COLO668 (cell line): ENCODE results near the gene COL8A2.

Source experiments
- DNase-seq: peaks from one replicate; lab custom pipeline; 2025; ENCODE audit not compliant: unreplicated experiment; lab: John Stamatoyannopoulos, UW

Gene COL8A2

DNA sequence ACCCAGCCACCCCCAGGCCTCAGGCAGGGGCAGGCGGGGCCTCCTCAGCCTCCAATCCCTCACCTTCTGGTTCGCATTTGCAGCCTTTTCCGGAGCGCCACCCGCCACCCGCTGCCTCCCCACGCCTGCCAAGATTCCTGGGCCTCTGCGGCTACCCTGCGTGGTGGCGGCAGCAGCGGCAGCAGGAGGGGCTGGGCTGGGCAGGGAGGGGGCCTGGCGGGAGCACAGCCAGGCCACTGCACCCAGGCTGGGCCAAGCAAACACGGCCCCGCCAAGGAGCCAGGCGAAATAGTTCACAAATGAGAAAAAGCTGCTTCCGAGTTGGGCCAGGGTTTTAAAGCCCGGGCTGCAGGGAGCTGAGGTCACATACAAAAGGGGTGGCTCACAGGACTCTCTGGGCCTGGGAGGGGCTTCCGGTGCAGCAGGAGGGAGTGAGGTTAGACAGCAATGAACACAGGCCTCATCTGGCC lies 9.8 kb downstream of the COL8A2 start:
- DNase-seq: no peak

DNA sequence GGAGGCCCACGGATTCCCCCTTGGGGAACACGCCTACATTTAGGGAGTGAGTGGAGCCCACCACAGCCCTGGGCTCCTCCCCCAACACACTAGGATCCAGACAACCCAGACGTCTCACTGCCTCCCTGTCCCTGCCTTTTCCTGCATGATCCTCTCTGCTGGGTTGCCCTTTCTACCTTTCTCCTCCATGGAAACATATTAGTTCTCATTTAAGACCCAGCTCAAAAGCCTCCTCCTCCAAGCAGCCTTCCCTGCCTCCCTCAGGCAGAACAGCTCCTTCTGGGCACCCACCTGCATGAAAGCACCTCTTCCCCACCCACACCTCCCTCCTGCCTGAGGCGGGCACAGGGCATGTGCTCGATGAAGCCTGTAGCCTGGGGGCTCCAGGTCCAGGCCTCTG lies 10.7 kb downstream of the COL8A2 start:
- no peak for DNase-seq

DNA sequence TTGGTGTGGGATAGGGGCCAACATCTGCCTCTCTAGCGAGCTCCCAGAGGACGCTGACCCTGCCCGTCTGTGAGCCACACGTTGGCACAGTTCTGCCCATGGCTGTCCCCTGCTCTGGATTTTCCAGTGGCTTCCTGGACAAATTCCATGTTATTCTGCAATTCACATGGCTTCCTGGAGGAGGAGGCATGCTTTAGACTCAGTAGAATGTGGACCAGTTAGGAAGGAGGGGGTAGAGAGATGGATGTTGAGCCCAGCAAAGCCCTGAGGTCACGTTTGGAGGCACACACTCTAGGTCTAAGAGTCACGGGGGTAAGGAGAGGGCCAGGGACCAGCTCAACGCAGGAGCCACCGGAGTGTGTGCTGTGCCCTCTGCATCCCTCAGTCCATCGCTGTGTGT lies 12.2 kb downstream of the COL8A2 start:
- DNase-seq: no peak

DNA sequence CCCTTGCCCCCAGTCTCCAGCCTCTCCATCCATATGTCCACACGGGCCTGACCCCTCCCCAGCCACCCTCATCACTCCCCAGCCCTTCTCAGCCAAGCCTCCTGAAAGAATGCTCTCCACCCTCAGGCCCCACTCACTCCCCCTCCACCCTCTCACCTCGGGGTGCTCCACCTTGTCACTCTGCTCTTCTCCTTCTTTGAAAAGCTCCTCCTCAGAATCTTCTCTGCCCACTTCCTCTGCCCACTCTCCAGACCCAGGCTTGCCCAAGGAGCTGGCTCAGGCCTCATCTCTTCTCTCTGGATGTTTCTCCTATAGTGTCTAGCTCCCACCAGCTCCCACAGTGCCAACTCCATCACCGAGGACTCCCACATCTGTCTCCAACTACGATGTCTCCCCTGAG lies 13.9 kb downstream of the COL8A2 start:
- no peak for DNase-seq

DNA sequence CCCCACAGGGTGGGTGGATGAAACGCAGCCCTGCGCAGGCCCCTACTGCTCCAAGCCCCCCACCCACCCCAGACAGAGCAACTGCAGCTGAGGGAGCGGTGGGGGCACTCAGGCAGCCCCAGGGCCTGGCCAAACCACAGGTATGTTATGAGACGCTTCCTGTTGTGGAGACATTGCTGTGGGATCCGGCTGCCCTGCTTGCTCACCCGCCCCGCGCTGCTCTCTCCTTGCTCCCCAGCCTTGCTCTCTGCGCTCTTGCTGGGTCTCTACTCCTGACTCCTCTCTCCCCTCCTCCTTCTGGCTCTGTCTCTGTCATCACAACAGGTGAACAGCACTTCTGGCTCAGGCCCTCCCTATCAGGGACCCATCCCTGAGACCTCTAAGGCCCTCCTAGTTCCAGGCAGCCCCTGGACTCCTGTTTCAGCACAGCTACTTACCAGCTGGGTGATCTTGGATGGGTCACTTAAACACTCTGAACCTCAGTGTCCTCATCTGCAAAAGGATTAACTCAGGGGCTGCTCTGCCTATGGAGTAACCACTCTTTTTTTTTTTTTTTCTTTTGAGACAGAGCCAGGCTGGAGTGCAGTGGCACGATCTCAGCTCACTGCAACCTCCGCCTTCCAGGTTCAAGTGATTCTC lies 15.9 kb downstream of the COL8A2 start:
- DNase-seq: peak; percentile 36

DNA sequence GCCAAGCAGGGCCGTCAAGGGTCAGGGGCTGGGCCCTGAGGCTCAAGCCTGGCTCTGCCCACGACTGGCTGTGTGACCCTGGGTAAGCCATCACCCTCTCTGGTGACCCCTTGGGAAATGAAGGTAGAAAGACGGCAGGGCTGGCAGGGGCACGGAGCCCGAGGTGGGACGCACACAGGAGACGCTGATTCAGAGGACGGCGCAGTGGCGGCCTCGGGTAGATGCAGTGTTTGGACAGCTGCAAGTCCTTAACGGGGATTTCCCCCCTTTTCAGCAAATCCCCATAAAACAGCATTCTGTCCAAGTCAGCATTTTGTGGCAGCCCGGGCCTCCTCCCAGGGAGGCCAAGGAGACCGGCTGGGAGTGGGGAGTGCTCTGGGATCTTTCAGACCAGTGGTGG lies 16.7 kb downstream of the COL8A2 start:
- DNase-seq: peak; percentile 59

DNA sequence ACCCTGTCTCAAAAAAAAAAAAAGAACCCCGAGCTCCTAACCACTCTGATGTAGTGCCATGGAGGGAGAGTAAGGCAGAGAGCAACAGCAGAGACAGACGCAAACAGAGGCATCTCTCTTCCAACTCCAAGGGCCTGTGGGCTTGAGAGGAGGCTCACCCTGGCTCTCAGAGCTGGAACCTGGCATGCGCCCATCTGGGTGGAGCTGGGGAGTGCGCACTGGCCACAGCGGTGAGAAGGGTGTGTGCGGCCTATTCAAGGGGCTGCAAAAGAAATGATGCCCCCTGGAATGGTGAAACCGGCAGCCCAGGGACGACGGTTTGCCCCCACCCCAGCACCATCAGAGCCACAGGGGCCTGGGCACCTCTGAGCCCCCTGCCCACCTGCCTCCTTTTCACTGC lies 17.6 kb downstream of the COL8A2 start:
- DNase-seq: no peak

DNA sequence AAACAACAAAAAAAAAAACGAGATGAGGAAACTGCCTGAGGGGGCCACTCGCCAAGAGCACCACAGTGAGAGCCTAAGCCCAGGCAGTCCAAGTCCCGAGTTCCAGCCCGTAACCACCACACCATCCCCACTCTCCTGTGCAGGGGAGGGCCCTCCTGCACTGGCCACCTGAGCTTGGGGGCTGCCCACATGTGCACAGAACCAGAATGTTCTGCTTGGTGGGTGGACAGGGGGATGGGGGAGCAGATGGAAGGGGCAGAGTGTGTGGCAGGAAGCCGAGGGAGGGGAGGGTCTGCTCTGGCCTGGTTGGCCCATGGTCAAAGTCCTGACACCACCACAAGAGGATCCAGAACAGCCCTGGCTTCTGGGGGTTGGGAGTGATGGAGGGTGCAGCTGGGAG lies 18.8 kb downstream of the COL8A2 start:
- DNase-seq: no peak

DNA sequence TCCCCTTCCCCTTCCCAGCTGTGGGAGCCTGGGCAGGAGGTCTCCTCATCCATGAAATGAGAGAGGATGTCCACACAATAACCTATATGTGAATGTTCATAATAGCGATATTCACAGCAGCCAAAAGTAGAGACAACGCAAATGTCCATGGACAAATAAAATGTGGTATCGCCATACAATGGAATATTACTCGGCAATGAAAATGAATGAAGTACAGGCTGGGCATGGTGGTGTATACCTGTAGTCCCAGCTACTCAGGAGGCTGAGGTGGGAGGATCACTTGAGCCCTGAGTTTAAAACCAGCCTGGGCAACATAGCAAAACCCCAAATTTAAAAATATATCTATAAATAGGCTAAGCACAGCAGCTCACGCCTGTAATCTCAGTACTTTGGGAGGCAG lies 23.5 kb downstream of the COL8A2 start:
- no peak for DNase-seq

DNA sequence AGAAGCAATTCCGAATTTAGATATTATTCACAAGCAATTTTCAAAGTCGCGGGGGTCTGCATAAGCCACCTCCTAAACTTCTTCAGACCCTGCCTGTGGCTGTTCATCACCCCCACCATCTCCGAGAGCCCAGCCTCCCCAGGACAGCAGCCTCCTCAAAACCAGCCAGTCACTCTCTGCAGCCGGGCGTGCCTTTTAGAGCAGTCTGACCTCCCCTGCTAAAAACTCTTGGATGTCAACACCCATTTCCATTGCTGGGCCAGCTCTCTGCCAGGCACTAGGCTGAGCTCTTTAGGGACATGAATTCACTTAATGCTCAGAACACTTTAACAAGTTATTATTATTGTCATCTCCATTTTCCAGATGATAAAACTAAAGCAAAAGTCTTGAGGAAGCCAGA lies 24.6 kb downstream of the COL8A2 start:
- no peak for DNase-seq

DNA sequence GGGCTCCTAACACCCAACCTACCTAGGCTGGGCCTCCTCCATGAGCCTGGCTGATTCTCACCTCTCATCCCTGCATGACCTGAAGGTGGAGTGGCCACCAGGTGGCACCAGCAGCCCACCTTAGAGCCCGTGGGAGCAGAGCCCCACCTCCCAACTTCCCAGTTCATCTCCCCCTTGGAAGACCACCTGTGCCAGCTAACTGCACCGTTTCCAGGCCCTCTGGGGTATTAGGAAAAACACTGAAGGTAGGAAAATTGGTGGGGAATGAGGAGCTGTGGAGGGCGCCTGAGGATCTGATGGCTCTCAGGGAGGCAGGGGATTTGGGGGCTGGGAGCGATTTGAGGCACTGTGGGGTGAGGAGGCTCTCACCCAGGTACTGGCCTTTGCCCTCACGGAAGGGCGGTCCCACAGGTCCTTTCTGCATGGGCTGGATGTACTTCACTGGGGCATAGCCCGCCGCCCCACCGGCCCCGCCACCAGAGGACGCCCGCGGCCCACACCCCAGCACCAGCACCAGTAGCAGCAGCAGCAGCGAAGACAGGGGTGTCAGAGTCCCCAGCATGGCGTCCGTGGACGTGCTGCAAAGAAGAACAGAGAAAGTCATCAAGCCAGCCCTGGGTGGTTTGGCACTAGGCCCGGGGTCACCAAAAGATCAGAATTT lies 25.2 kb downstream of the COL8A2 start:
- DNase-seq: peak; percentile 88

DNA sequence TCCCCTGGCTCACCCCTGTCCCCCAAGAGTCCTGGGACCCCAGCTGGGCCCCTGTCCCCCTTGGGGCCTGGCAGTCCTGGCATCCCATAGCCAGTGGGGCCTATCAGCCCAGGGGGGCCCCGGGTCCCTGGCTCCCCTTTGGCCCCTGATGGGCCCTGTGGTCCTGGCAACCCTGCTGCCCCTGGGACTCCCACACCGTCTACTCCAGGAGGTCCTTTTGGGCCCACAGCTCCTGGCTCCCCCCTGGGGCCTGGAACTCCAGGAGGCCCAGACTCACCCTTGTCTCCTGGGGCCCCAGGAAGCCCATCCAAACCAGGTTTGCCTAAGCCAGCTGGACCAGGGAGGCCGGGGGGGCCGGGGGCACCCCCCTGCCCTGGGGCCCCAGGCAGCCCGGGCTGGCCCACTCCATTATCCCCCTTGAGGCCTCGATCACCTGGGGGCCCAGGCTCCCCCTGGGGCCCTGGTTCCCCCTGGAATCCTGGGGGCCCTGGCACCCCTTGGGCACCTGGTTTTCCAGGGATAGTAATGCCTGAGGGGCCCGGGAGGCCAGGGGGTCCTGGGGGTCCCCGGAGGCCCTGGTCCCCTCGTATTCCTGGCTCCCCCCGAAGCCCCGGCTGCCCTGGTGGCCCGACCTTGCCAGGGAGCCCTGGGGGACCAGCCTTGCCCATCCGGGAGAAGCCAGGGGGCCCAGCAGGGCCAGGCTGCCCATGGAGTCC lies 26.2 kb downstream of the COL8A2 start:
- no peak for DNase-seq

DNA sequence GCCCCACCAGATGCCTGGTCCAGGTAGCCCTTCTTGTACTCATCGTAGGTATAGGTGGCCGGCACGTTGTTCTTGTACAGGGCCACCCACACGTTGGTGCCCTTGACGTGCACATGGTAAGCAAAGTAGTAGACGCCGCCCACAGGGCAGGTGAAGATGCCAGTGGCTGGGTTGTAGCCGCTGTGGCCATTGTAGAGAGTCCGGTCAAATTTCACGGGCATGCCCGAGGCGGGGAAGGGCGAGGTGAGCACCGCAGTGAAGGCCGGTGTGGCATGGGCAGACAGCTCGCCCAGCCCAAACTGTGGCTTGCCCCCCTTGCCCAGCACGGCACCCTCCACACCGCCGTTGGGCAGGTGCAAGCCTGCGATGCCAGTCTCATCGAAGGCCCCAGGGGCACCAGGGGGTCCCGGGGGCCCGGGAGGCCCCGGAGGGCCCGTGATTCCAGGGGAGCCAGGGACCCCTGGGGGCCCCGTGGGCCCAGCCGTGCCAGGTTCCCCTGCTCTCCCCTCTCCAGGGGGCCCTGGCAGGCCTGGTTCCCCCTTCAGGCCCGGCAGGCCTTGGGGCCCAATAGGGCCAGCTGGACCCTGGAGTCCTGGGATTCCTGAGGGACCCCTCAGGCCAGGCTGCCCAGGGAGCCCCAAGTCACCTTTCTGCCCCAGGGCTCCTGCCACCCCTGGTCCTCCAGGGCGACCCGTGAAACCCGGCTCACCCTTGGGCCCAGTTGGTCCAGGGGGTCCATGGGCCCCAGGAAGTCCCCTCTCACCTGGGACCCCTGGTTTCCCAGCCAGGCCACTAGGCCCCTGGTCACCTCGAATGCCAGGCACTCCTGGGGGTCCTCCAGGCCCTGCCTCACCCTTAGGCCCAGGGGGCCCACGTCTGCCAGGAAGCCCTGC lies 27.1 kb downstream of the COL8A2 start:
- DNase-seq: peak; percentile 28

DNA sequence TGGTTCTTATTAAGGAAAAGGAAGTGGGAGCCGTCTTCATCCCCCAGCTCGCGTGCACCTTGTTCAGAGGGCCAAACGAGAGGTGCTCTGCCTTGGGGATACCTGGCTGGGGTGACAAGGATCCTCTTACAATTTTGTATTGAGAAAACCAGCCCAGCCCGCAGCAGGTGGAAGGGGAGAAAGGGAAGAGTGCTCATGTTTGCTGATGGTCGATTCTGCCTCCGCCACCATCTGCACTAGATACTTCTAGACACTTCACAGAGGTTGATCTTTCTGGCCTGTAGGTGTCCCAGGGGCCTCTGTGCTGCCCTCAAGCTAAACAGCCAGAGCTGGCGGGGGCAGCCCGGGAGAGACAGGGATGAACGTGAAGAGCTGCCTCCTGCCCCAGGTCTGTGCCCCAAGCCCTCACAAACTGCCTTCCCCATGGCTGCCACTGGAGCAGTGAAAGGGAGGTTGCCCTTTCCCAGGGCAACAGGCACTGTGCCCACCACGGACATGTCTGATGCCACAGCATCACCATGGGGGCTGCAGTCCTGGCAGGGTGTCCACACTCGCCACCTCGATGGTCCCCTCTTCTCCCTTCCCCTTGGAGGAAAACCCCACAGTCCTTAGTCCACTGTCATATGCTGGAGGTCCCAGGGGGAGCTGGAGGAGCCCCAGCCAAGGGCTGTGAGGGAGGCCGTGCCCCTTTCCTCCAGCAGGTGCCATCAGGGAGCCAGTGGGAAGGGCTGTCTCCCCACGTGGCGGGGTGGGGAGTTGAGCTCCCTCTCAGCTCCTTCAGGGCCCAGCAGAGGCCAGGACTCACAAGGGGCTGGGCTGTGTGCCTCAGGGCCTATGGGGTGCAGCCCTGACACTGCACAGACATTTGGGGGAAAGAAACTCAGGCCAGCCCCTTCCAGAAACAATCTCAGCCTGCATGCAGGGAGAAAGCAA lies 28.3 kb downstream of the COL8A2 start:
- peak; percentile 27 for DNase-seq

DNA sequence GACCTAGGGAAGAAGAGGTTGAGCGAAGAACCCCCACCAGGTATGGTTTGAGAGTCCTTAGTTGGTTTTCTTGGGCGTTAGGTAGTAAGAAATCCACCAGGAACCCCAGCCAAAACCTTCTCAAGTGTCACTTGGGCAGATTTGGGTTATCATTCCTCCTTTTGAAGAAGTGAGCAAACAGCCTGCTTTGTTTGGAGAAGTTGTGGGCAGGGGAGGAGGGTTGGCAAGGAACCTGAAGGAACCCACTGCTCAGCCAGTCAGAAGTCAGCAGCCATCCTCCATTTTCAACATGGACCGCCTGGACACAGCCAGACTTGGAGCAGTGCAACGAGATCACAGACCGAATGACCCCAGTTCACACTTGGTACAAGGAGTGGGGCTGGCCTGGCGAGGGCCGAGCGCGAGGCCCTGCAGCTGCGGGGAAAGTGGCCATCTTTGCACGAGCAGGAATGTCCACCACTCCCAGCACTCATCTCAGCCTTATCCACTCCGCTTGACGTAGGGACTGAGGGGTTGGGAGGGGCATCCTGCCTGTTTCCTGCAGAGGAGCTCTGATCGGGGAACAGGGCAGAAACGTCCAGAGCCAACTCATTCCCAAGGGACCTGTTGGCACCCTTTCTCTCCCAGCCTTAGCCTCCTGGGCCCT lies 29.1 kb downstream of the COL8A2 start:
- DNase-seq: no peak

DNA sequence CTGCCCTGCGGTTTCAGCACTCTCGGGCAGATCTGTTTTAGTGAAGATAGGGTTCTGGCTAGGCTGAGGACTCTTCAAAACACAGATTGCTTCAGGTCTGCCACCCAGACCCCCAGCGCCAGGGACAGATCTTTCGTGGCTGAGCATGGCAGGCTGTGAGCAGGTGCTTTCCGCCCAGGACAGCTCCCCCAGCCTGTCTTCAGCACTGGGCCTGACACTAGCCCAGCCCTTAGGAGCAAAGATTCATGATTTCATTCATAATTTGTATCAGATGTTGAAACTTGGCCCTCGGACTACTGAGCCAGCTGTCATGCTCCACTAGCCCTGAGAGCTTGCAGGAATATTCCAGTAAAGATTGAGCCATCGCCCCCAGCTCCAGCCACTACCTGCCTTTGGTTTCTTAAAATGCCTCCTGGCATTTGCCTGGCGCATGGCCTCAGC lies 30.4 kb downstream of the COL8A2 start:
- no peak for DNase-seq

DNA sequence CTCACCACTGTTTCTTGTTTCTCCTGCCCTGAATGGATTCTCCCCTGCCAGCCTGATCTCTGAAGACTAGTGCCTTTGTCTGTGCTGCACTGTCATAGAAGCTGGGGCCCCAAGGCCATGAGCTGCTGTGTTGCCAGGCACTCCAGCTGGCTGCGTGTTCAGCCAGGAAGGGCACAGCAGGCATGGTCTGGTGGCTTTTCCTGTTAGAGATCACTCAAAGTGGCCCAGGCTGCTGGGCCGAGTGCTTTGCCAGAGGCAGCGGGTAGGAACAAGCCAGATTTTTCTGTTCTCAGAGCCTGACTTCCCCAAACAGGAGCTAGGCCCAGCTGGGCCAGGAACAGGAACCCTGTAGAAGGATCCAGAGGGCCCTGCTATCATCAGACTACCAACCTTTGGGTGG lies 31.1 kb downstream of the COL8A2 start:
- DNase-seq: no peak

DNA sequence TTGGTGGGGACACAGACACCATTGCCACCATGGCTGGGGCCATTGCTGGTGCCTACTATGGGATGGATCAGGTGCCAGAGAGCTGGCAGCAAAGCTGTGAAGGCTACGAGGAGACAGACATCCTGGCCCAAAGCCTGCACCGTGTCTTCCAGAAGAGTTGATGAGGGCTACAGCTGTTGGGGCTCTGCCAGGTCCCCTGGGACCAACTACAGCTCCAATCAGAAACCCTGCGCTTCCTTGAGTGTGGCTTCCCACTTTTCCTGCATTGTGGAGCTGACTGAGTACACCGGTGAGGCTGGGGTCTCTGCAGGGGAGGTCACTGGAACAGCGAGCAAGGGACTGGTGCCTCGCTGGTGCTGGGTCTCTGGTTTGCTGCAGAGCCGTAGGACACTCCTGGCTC lies 31.8 kb downstream of the COL8A2 start:
- DNase-seq: no peak

DNA sequence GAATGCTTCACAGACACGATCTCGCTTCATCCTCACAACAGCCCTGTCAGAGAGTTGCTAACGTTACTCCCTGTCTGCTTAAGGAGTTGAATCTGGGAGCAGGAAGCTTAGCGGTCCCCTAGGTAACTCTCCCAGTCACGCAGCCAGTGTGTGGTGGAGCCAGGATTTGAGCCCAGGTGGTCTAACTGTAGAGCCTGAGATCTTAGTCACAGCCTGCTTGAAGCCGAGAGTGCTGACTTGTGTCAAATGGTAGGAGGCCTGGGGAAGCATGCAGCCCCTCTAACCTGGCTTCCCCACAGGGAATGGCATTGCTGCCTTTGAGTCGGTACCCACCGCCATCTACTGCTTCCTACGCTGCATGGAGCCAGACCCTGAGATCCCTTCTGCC lies 32.2 kb downstream of the COL8A2 start:
- no peak for DNase-seq
